ENCODE data around the gene TAAR5. TPM values are rescaled to one million over a fixed set of nuclear protein-coding genes. Genes with fewer than 3 reads are reported as not detected.
"Not testable (repeated sequence)": the region's sequence is repeated elsewhere in the genome, so short reads cannot be mapped to it uniquely, and the experiment has no call there.

TAAR5 gene
- total and polyA plus RNA-seq, 8 donors, result not detected

DNA sequence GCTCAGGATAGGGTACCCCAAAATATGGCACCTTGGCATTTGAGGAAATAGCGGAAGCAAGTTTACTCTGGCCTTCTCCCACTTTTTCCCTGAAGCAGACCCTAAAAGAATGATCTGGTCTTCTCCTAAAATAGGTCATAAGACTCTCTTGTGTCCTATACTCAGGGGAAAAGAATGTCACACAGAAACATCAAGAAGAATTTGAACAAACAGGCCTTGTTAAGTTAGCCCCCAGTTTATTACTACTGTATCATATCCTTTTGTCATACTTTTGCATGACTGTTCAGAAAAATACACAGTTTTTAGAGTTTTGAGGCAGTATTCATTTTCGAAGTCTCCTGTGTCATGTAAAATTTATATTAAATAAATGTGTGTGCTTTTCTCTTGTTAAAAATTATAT is 22.1 kb upstream of the TAAR5 start:
- intact Hi-C loops (cut with DNase I), result no loop called here
- DNase-seq (no peak), ATAC-seq (no peak)
- Histone ChIP-seq H3K9me3 (no peaks in the 10 kb centered on the region), H3K27ac (no peak overlapping the region), H3K4me1 (no peaks in the 10 kb centered on the region), H3K36me3 (no peaks in the 10 kb centered on the region), H3K4me3 (no peak overlapping the region), H3K27me3 (no peaks in the 10 kb centered on the region)
- TF ChIP-seq, protein P1, sequence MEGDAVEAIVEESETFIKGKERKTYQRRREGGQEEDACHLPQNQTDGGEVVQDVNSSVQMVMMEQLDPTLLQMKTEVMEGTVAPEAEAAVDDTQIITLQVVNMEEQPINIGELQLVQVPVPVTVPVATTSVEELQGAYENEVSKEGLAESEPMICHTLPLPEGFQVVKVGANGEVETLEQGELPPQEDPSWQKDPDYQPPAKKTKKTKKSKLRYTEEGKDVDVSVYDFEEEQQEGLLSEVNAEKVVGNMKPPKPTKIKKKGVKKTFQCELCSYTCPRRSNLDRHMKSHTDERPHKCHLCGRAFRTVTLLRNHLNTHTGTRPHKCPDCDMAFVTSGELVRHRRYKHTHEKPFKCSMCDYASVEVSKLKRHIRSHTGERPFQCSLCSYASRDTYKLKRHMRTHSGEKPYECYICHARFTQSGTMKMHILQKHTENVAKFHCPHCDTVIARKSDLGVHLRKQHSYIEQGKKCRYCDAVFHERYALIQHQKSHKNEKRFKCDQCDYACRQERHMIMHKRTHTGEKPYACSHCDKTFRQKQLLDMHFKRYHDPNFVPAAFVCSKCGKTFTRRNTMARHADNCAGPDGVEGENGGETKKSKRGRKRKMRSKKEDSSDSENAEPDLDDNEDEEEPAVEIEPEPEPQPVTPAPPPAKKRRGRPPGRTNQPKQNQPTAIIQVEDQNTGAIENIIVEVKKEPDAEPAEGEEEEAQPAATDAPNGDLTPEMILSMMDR (IDR thresholded peaks at IDR 0.05), result no peak

DNA sequence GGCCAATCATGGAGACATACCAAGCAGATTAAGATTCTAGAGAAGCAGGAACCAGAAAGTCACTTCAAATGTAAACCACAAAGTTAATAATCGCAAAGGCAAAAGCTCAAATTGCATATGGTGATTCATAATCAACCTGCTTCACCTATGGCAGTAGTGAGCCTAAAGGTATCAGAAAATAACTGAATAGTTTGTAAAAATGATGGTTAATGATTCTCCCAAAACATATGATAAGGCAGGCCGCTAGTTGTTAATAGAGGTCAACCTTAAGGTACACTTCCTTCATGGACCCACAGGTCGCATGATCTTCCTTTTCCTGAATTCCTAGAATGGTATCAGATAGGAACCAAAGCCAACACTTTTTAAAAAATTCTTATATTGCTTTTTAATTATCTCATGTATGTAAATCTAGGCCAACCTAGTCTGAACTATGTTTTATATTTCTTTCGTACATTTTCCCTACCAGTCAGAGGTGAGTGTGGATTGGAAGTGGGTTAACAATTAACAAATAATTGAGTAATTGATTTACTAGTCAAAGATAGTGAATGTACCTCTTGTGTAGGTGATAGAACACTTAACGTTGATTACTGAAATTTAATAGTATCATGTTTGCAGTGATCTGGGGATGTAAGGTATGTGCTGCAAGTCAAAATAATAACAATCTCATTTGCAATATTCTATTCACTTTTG is 18.1 kb upstream of the TAAR5 start:
- H3K4me1 ChIP-seq, result no peaks in the 10 kb centered on the region
- no peak overlapping the region for H3K4me3 ChIP-seq
- no peaks in the 10 kb centered on the region for H3K9me3 ChIP-seq
- H3K27me3 ChIP-seq, result no peaks in the 10 kb centered on the region
- DNase-seq, result no peak
- intact Hi-C loops (cut with DNase I), result no loop called here
- TF ChIP-seq, protein P1 (IDR thresholded peaks at IDR 0.05), result no peak
- H3K27ac ChIP-seq, result no peak overlapping the region
- no peak for ATAC-seq
- no peaks in the 10 kb centered on the region for H3K36me3 ChIP-seq

- Histone ChIP-seq H3K27ac (no peak overlapping the region), H3K27me3 (no peaks in the 10 kb centered on the region), H3K9me3 (no peaks in the 10 kb centered on the region), H3K36me3 (no peaks in the 10 kb centered on the region), H3K4me3 (no peak overlapping the region), H3K4me1 (no peaks in the 10 kb centered on the region)
- TF ChIP-seq, protein P1 (IDR thresholded peaks at IDR 0.05), result no peak
- no peak for DNase-seq
- no peak for ATAC-seq
- intact Hi-C loops (cut with DNase I), result no loop called here
Observed at GRCh38 chr6:132604635-132605152, 15.2 kb upstream of the TAAR5 start.

DNA sequence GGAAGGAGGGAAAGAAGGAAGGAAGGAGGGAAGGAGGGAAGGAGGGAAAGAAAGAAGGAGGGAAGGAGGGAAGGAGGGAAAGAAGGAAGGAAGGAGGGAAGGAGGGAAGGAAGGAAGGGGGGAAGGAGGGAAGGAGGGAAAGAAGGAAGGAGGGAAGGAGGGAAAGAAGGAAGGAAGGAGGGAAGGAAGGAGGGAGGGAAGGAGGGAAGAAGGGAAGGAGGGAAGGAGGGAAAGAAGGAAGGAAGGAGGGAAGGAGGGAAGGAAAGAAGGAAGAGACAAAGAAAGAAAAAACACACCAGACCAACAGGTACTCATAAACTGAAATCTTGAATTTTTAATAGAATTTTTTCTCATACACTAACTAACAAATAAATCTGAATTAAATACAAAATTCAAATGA is 11.4 kb upstream of the TAAR5 start:
- H3K27ac ChIP-seq; DNase-seq; ATAC-seq; H3K4me1 ChIP-seq; H3K9me3 ChIP-seq; intact Hi-C loops (cut with DNase I); H3K4me3 ChIP-seq; H3K27me3 ChIP-seq; H3K36me3 ChIP-seq: not testable (repeated sequence)

GRCh38 chr6:132598473-132598872 is 8.9 kb upstream of the TAAR5 start:
- H3K27ac ChIP-seq, result no peak overlapping the region
- H3K4me1 ChIP-seq, result no peaks in the 10 kb centered on the region
- no peaks in the 10 kb centered on the region for H3K9me3 ChIP-seq
- intact Hi-C loops (cut with DNase I), result no loop called here
- DNase-seq (no peak), ATAC-seq (no peak)
- TF ChIP-seq, protein P1 (IDR thresholded peaks at IDR 0.05), result peak in 1 of 2 donors; percentile 12
- no peaks in the 10 kb centered on the region for H3K36me3 ChIP-seq
- H3K4me3 ChIP-seq, result no peak overlapping the region
- peaks cover 0 to 10% of the 10 kb centered on the region in 2 donors for H3K27me3 ChIP-seq

DNA sequence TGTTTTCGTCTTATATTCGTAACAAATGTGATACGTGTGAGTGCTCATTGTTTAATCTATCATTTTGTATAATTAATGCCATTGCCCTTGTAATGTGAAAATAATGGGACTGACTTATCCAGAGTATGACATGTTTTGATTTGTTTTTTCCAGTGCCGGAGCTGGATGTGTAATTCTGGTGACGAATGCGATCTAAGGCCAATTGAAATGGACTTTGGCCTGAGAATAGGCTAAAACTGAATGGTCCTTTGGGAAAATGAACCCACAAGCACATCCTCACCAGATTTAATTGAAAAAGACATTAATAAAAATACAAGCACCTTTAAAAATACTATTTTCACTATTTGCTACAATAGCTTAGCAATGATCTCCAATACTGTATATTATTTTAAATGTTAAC is 6.7 kb upstream of the TAAR5 start:
- no peak overlapping the region for H3K4me3 ChIP-seq
- intact Hi-C loops (cut with DNase I), result no loop called here

More for the DNA sequence above, 6.7 kb upstream of the TAAR5 start:
- no peak for DNase-seq
- ATAC-seq, result no peak
- peaks cover 0 to 10% of the 10 kb centered on the region in 2 donors for H3K27me3 ChIP-seq
- no peaks in the 10 kb centered on the region for H3K4me1 ChIP-seq
- TF ChIP-seq, protein P1 (IDR thresholded peaks at IDR 0.05), result no peak
- no peak overlapping the region for H3K27ac ChIP-seq
- no peaks in the 10 kb centered on the region for H3K36me3 ChIP-seq
- H3K9me3 ChIP-seq, result no peaks in the 10 kb centered on the region
